GM18873 (cell line): ENCODE results near the gene FAM81B.

Experiments used
- ATAC-seq: cut with Tn5 transposase; IDR thresholded peaks from one replicate; pipeline ENCODE4 v1.9.1; 2021; ENCODE audit warnings: mild to moderate bottlenecking, moderate library complexity, moderate number of reproducible peaks; ENCODE audit not compliant: unreplicated experiment, low FRiP score

Gene FAM81B

GRCh38 chr5:95398989-95399388 lies 7.8 kb downstream of the FAM81B start:
- no peak for ATAC-seq

- ATAC-seq = no peak
Measured at GRCh38 chr5:95401626-95402025, 10.5 kb downstream of the FAM81B start.

- no peak for ATAC-seq
Measured at GRCh38 chr5:95403996-95404395, 12.8 kb downstream of the FAM81B start.

GRCh38 chr5:95406426-95407090 lies 15.4 kb downstream of the FAM81B start:
- no peak for ATAC-seq

- ATAC-seq = no peak
Measured at GRCh38 chr5:95410279-95410678, 19.1 kb downstream of the FAM81B start.

- no peak for ATAC-seq
Measured at GRCh38 chr5:95411474-95411873, 20.3 kb downstream of the FAM81B start.

GRCh38 chr5:95414451-95414850 lies 23.3 kb downstream of the FAM81B start:
- ATAC-seq = no peak

GRCh38 chr5:95417971-95418370 lies 26.8 kb downstream of the FAM81B start:
- no peak for ATAC-seq

- no peak for ATAC-seq
Measured at GRCh38 chr5:95422838-95423237, 31.7 kb downstream of the FAM81B start.

GRCh38 chr5:95424016-95424415 lies 32.9 kb downstream of the FAM81B start:
- no peak for ATAC-seq

GRCh38 chr5:95424526-95424925 lies 33.4 kb downstream of the FAM81B start:
- ATAC-seq = no peak

GRCh38 chr5:95426227-95426626 lies 35.1 kb downstream of the FAM81B start:
- no peak for ATAC-seq

- ATAC-seq = no peak
Measured at GRCh38 chr5:95432779-95433178, 41.6 kb downstream of the FAM81B start.

- ATAC-seq = no peak
Measured at GRCh38 chr5:95439801-95440493, 48.8 kb downstream of the FAM81B start.

- no peak for ATAC-seq
Measured at GRCh38 chr5:95440825-95441224, 49.7 kb downstream of the FAM81B start.

- no peak for ATAC-seq
Measured at GRCh38 chr5:95441636-95442035, 50.5 kb downstream of the FAM81B start.

GRCh38 chr5:95445442-95445841 lies 54.3 kb downstream of the FAM81B start:
- no peak for ATAC-seq

GRCh38 chr5:95445995-95446394 lies 54.8 kb downstream of the FAM81B start:
- no peak for ATAC-seq

- ATAC-seq = no peak
Measured at GRCh38 chr5:95446560-95447221, 55.5 kb downstream of the FAM81B start.

- no peak for ATAC-seq
Measured at GRCh38 chr5:95447961-95448360, 56.8 kb downstream of the FAM81B start.

GRCh38 chr5:95448789-95449188 lies 57.6 kb downstream of the FAM81B start:
- ATAC-seq = no peak

GRCh38 chr5:95449460-95449859 lies 58.3 kb downstream of the FAM81B start:
- ATAC-seq = no peak
